ENCODE measurements around the gene MTG2. TPM values are rescaled to one million over a fixed set of nuclear protein-coding genes. Genes with fewer than 3 reads are reported as not detected.
A peak's percentile ranks its signal among the peaks of the same experiment; 100 is the strongest.

Gene MTG2
- total RNA-seq, 2 donors from 2014 or later: 40.0 to 53.0 TPM

- H3K27me3 ChIP-seq (replicated peaks; ENCODE audit: insufficient read depth): no peaks in the 10 kb centered on the region
- H3K27ac ChIP-seq: peak within 1 kb of the TSS; percentile 82 to 87
- H3K4me3 ChIP-seq: peak within 1 kb of the TSS; percentile 89 to 94
- no peaks in the 10 kb centered on the region for H3K9me3 ChIP-seq
- intact Hi-C loops (cut with DNase I): loop anchor here (2.0 kb wide), 1 partner anchor 95 kb away; the partner anchor contains the start of genes PSMA7 and SS18L1
- TF ChIP-seq POLR2AphosphoS5 (IDR thresholded peaks at IDR 0.05) (peak; percentile 96), CTCF (IDR thresholded peaks at IDR 0.05) (peak in 1 of 4 experiments; percentile 11), POLR2A (IDR thresholded peaks at IDR 0.05) (peak; percentile 30)
- peaks cover 20% of the 10 kb centered on the region for H3K4me1 ChIP-seq (replicated peaks)
- H3K36me3 ChIP-seq: no peaks in the 10 kb centered on the region
- WGBS: under 1% methylated on average over 51 of the region's 55 CpGs
- peak; percentile 99 for DNase-seq (ENCODE audit: low spot score)
These were observed 55.2 kb downstream of the MTG2 start, which contains the start of gene OSBPL2 for GRCh38 chr20:62237801-62238568. TSS of gene OSBPL2 (plus strand) at chr20:62238521. CDS start at chr20:62256185, 17,664 bp downstream.

- Histone ChIP-seq H3K4me1 (replicated peaks) (peaks cover 19% of the 10 kb centered on the region), H3K27ac (peak overlapping the region; percentile 82 to 87), H3K4me3 (peak overlapping the region; percentile 89 to 94), H3K9me3 (no peaks in the 10 kb centered on the region), H3K27me3 (replicated peaks; ENCODE audit: insufficient read depth) (no peaks in the 10 kb centered on the region), H3K36me3 (no peaks in the 10 kb centered on the region)
- intact Hi-C loops (cut with DNase I): loop anchor here (2.0 kb wide), 1 partner anchor 96 kb away; the partner anchor contains the start of genes PSMA7 and SS18L1
- WGBS: under 1% methylated on average over 36 of the region's 70 CpGs
- TF ChIP-seq POLR2AphosphoS5 (IDR thresholded peaks at IDR 0.05) (no peak), POLR2A (IDR thresholded peaks at IDR 0.05) (peak; percentile 50)
- DNase-seq (ENCODE audit: low spot score): no peak
These were observed 55.9 kb downstream of the MTG2 start for GRCh38 chr20:62238569-62239277.

- H3K27ac ChIP-seq: peak overlapping the region; percentile 82 to 87
- no peaks in the 10 kb centered on the region for H3K27me3 ChIP-seq (replicated peaks; ENCODE audit: insufficient read depth)
- H3K9me3 ChIP-seq: no peaks in the 10 kb centered on the region
- 41% methylated on average over 23 of the region's 23 CpGs for WGBS
- no peak for DNase-seq (ENCODE audit: low spot score)
- intact Hi-C loops (cut with DNase I): loop anchor here (2.0 kb wide), 1 partner anchor 97 kb away; the partner anchor contains the start of genes PSMA7 and SS18L1
- TF ChIP-seq POLR2AphosphoS5 (IDR thresholded peaks at IDR 0.05) (no peak), POLR2A (IDR thresholded peaks at IDR 0.05) (no peak), CTCF (IDR thresholded peaks at IDR 0.05) (no peak)
- H3K4me3 ChIP-seq: peak overlapping the region; percentile 89 to 94
- H3K36me3 ChIP-seq: no peaks in the 10 kb centered on the region
- peaks cover 15% of the 10 kb centered on the region for H3K4me1 ChIP-seq (replicated peaks)
These were observed 56.6 kb downstream of the MTG2 start for GRCh38 chr20:62239278-62239879.

- intact Hi-C loops (cut with DNase I): no loop called here
- 90% methylated on average over 13 of the region's 13 CpGs for WGBS
- no peak overlapping the region for H3K27ac ChIP-seq
- no peaks in the 10 kb centered on the region for H3K9me3 ChIP-seq
- no peak for DNase-seq (ENCODE audit: low spot score)
- no peak overlapping the region for H3K4me3 ChIP-seq
- H3K36me3 ChIP-seq: no peaks in the 10 kb centered on the region
- peaks cover 7% of the 10 kb centered on the region for H3K4me1 ChIP-seq (replicated peaks)
- TF ChIP-seq POLR2AphosphoS5 (IDR thresholded peaks at IDR 0.05) (no peak), CTCF (IDR thresholded peaks at IDR 0.05) (no peak), POLR2A (IDR thresholded peaks at IDR 0.05) (no peak)
- no peaks in the 10 kb centered on the region for H3K27me3 ChIP-seq (replicated peaks; ENCODE audit: insufficient read depth)
These were observed 57.3 kb downstream of the MTG2 start for GRCh38 chr20:62240020-62240685.
